Hepatocyte (in vitro differentiated cells): Measurements from ENCODE around the gene AKT1.
A peak's percentile ranks its signal among the peaks of the same experiment; 100 is the strongest.

ENCODE experiments used
- CTCF ChIP-seq: fragments of 200-600 bp; sonication (generic); IDR thresholded peaks from 2 replicates; pipeline ENCODE4 v1.5.1; 2016; ENCODE audit warnings: antibody characterized with exemption, mild to moderate bottlenecking; ENCODE audit not compliant: poor library complexity
- EZH2 ChIP-seq: fragments of 200-600 bp; sonication (generic); IDR thresholded peaks from 2 replicates; pipeline ENCODE4 v1.6.1; 2016; ENCODE audit warnings: antibody characterized with exemption, mild to moderate bottlenecking, borderline replicate concordance
- EZH2phosphoT487 ChIP-seq: fragments of 200-600 bp; sonication (generic); IDR thresholded peaks from one replicate; pipeline ENCODE4 v1.6.1; 2018; ENCODE audit warnings: antibody characterized with exemption, mild to moderate bottlenecking, low read depth, moderate library complexity; ENCODE audit not compliant: unreplicated experiment, severe bottlenecking

GRCh38 chr14:104768437-104769323 lies 26.9 kb downstream of the AKT1 start:
- TF ChIP-seq CTCF (peak; percentile 92), EZH2 (no peak), EZH2phosphoT487 (no peak)
